SK-N-MC (cell line): ENCODE measurements around the gene TGM1.
"Not testable (repeated sequence)": the region's sequence is repeated elsewhere in the genome, so short reads cannot be mapped to it uniquely, and the experiment has no call there.

Experiments used
- EZH2 ChIP-seq: fragments of 200-600 bp; sonication (generic); IDR thresholded peaks from one replicate; pipeline ENCODE4 v1.6.1; 2017; ENCODE audit warnings: antibody characterized with exemption
- POLR2AphosphoS5 ChIP-seq: IDR thresholded peaks from 2 replicates; pipeline ENCODE4 v1.6.1; 2012; ENCODE audit warnings: mild to moderate bottlenecking, low read depth, low read length, borderline replicate concordance

GRCh38 chr14:24203249-24203886, 59.6 kb downstream of the TGM1 start:
- not testable (repeated sequence) for TF ChIP-seq POLR2AphosphoS5, EZH2
